GM04504 (cell line): Measurements from ENCODE around the gene TFEB.

ENCODE experiments used
- DNase-seq: peaks from one replicate; pipeline ENCODE4 v3.0.0-alpha.2; 2012; ENCODE audit warnings: low read depth

TFEB gene

GRCh38 chr6:41705996-41706835 is 29.2 kb downstream of the TFEB start:
- no peak for DNase-seq

GRCh38 chr6:41705311-41705995 is 30.0 kb downstream of the TFEB start:
- DNase-seq = no peak

GRCh38 chr6:41704656-41705310 is 30.6 kb downstream of the TFEB start:
- DNase-seq = no peak

GRCh38 chr6:41704028-41704427 is 31.4 kb downstream of the TFEB start:
- no peak for DNase-seq

GRCh38 chr6:41702771-41703494 is 32.5 kb downstream of the TFEB start:
- DNase-seq = no peak

- DNase-seq = no peak
Measured at GRCh38 chr6:41702089-41702745, 33.2 kb downstream of the TFEB start.

GRCh38 chr6:41700463-41701347 is 34.7 kb downstream of the TFEB start:
- no peak for DNase-seq

GRCh38 chr6:41699063-41699462 is 36.3 kb downstream of the TFEB start:
- DNase-seq = no peak

GRCh38 chr6:41697861-41698781 is 37.3 kb downstream of the TFEB start:
- DNase-seq = peak; percentile 58

GRCh38 chr6:41696788-41697187 is 38.6 kb downstream of the TFEB start:
- DNase-seq = no peak

- no peak for DNase-seq
Measured at GRCh38 chr6:41695825-41696224, 39.6 kb downstream of the TFEB start.

GRCh38 chr6:41694815-41695526 is 40.4 kb downstream of the TFEB start:
- DNase-seq = no peak

GRCh38 chr6:41693281-41694240 is 41.8 kb downstream of the TFEB start:
- no peak for DNase-seq

GRCh38 chr6:41692730-41693129 is 42.7 kb downstream of the TFEB start:
- DNase-seq = no peak

- no peak for DNase-seq
Measured at GRCh38 chr6:41692080-41692675, 43.2 kb downstream of the TFEB start.

- DNase-seq = no peak
Measured at GRCh38 chr6:41691426-41692079, 43.9 kb downstream of the TFEB start.
